KOPT-K1 (cell line): ENCODE results near the gene SPPL2A.
"Not testable (repeated sequence)": the region's sequence is repeated elsewhere in the genome, so short reads cannot be mapped to it uniquely, and the experiment has no call there.

ENCODE experiments used
- H3K27ac ChIP-seq: fragments of 200-600 bp; sonication (generic); 2 replicates; pipeline ENCODE4 v1.5.1; 2016; ENCODE audit warnings: antibody characterized with exemption, mild to moderate bottlenecking, low read depth, low read length; ENCODE audit not compliant: poor library complexity, severe bottlenecking
- H3K36me3 ChIP-seq: fragments of 200-600 bp; sonication (generic); 2 replicates; pipeline ENCODE4 v1.5.1; 2017; ENCODE audit warnings: antibody characterized with exemption, mild to moderate bottlenecking, low read length, moderate library complexity; ENCODE audit not compliant: insufficient read depth
- H3K9me3 ChIP-seq: fragments of 200-600 bp; sonication (generic); 2 replicates; pipeline ENCODE4 v1.5.1; 2017; ENCODE audit warnings: antibody characterized with exemption, low read length, mild to moderate bottlenecking; ENCODE audit not compliant: insufficient read depth, poor library complexity, severe bottlenecking

Gene SPPL2A

GRCh38 chr15:50736823-50737222 lies 28.7 kb downstream of the SPPL2A start:
- no peaks in the 10 kb centered on the region for H3K9me3 ChIP-seq
- peaks cover 63% of the 10 kb centered on the region for H3K36me3 ChIP-seq
- H3K27ac ChIP-seq = no peak overlapping the region

GRCh38 chr15:50735156-50735555 lies 30.4 kb downstream of the SPPL2A start:
- Histone ChIP-seq H3K9me3 (no peaks in the 10 kb centered on the region), H3K36me3 (peaks cover 67% of the 10 kb centered on the region), H3K27ac (no peak overlapping the region)

- Histone ChIP-seq H3K9me3 (no peaks in the 10 kb centered on the region), H3K27ac (no peak overlapping the region), H3K36me3 (peaks cover 53% of the 10 kb centered on the region)
These were observed 39.2 kb downstream of the SPPL2A start for GRCh38 chr15:50726315-50726714.

- Histone ChIP-seq H3K9me3 (no peaks in the 10 kb centered on the region), H3K36me3 (peaks cover 46% of the 10 kb centered on the region), H3K27ac (no peak overlapping the region)
These were observed 46.8 kb downstream of the SPPL2A start for GRCh38 chr15:50718700-50719125.

GRCh38 chr15:50712018-50712417 lies 53.5 kb downstream of the SPPL2A start:
- H3K9me3 ChIP-seq = no peaks in the 10 kb centered on the region
- peaks cover 11% of the 10 kb centered on the region; the same call in 1 of the 2 replicates for H3K36me3 ChIP-seq
- H3K27ac ChIP-seq = no peak overlapping the region

- Histone ChIP-seq H3K27ac (no peak overlapping the region), H3K9me3 (no peaks in the 10 kb centered on the region), H3K36me3 (peaks cover 11% of the 10 kb centered on the region; the same call in 1 of the 2 replicates)
These were observed 54.9 kb downstream of the SPPL2A start for GRCh38 chr15:50710585-50710984.

GRCh38 chr15:50707878-50708427 lies 57.6 kb downstream of the SPPL2A start:
- peaks cover 11% of the 10 kb centered on the region; the same call in 1 of the 2 replicates for H3K36me3 ChIP-seq
- no peak overlapping the region for H3K27ac ChIP-seq
- no peaks in the 10 kb centered on the region for H3K9me3 ChIP-seq

- H3K27ac ChIP-seq = no peak overlapping the region
- H3K36me3 ChIP-seq = peaks cover 8% of the 10 kb centered on the region; the same call in 1 of the 2 replicates
- no peaks in the 10 kb centered on the region for H3K9me3 ChIP-seq
These were observed 62.7 kb downstream of the SPPL2A start for GRCh38 chr15:50702762-50703334.

GRCh38 chr15:50698101-50698500 lies 67.4 kb downstream of the SPPL2A start:
- Histone ChIP-seq H3K9me3 (no peaks in the 10 kb centered on the region), H3K36me3 (no peaks in the 10 kb centered on the region), H3K27ac (no peak overlapping the region)

- Histone ChIP-seq H3K27ac (no peak overlapping the region), H3K9me3 (no peaks in the 10 kb centered on the region), H3K36me3 (no peaks in the 10 kb centered on the region)
These were observed 68.3 kb downstream of the SPPL2A start for GRCh38 chr15:50697109-50697797.

- not testable (repeated sequence) for H3K27ac ChIP-seq, H3K9me3 ChIP-seq, H3K36me3 ChIP-seq
These were observed 70.8 kb downstream of the SPPL2A start for GRCh38 chr15:50694634-50695165.

GRCh38 chr15:50687302-50687902 lies 78.1 kb downstream of the SPPL2A start:
- Histone ChIP-seq H3K9me3 (no peaks in the 10 kb centered on the region), H3K27ac (peak overlapping the region; percentile 79), H3K36me3 (peaks cover 31% of the 10 kb centered on the region)

GRCh38 chr15:50686469-50687301 lies 78.8 kb downstream of the SPPL2A start, which contains the start of gene TRPM7:
TRPM7 (minus strand) TSS chr15:50686797; CDS start chr15:50686533, 264 bp downstream.
- Histone ChIP-seq H3K36me3 (peaks cover 38% of the 10 kb centered on the region), H3K27ac (peak within 1 kb of the TSS; percentile 79), H3K9me3 (no peaks in the 10 kb centered on the region)

GRCh38 chr15:50685976-50686468 lies 79.5 kb downstream of the SPPL2A start:
- Histone ChIP-seq H3K9me3 (no peaks in the 10 kb centered on the region), H3K36me3 (peaks cover 44% of the 10 kb centered on the region), H3K27ac (peak overlapping the region; percentile 79)
